ENCODE measurements around the gene NPAS1. TPM values are rescaled to one million over a fixed set of nuclear protein-coding genes. Genes with fewer than 3 reads are reported as not detected.

The NPAS1 gene
- polyA plus RNA-seq, 1 donor = 1.3 TPM

DNA sequence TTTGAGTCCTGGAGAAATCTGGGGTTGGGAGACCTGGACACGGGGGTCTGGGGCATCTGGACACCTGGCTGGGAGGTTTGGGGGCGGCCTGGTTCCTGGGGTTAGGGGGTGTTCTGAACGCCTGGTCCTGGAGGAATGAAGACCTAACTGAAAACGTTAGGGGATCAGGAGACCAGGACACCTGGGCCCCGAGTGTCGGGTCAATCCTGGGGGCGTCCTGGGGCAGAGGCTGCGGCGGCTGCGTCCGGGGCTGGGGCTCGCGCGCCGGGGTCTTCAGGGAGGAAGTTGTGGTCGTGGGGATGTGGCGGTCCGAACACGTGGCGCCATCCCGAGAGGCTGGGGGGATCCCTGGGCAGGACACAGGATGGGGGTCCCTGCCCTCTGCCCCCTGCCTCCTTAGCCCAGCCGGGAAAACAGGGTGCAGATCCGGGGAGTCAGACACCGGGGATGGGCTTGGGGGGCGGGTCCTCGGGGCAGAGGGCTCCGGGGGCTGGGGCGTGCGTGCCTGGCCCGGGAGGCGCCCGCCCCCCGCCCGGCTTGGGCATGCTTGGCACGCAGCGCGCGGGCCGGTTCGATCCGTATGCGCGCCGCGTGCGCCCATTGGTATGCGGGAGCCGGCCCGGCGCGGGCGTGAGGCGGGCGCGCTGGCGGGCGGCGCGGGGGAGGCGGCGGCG lies 632 bp downstream of the NPAS1 start:
- DNase-seq (ENCODE audit: low read depth) = no peak

DNA sequence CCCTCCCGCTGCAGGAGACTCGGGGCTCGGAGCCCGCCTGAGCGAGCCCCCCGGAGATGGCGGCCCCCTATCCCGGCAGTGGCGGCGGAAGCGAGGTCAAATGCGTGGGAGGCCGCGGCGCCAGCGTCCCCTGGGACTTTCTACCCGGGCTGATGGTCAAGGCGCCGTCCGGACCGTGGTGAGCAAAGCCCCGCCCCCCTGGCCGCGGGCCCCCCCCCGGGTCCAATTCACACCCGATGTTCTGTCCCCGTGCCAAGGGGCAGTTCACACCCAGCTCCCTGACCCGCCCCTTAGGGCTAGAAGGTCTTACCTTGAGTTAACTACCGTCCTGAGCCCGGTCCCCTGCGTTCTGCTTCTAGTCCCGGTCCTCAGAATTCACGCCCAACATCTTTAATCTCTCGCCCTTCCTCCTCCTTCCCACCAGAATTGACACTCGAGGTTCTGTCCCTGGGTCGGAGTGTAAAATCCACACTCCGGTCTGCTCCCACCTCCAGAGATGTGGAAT lies 1.4 kb downstream of the NPAS1 start:
- no peak for DNase-seq (ENCODE audit: low read depth)

DNA sequence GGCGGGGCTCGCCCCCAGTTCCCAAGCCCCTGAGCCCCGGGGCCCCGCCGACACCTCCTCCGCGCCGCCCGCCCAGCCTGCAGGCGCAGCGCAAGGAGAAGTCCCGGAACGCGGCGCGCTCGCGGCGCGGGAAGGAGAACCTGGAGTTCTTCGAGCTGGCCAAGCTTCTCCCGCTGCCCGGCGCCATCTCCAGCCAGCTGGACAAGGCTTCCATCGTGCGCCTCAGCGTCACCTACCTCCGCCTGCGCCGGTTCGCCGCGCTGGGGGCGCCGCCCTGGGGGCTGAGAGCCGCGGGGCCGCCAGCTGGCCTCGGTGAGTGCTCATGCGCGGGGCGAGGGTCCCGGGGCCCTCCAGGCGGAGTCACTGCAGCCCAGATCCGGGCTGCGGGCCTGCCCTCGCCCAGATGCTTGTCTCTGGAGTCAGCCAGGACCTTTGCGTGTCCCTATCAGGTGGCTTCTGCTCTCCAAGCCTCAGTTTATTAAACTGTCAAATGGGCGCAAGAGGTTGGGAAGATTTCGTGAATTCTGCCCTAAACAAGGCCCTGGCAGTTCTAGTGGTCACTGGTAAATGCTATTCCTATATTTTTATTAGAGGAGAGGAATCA lies 2.0 kb downstream of the NPAS1 start:
- DNase-seq (ENCODE audit: low read depth) = no peak

DNA sequence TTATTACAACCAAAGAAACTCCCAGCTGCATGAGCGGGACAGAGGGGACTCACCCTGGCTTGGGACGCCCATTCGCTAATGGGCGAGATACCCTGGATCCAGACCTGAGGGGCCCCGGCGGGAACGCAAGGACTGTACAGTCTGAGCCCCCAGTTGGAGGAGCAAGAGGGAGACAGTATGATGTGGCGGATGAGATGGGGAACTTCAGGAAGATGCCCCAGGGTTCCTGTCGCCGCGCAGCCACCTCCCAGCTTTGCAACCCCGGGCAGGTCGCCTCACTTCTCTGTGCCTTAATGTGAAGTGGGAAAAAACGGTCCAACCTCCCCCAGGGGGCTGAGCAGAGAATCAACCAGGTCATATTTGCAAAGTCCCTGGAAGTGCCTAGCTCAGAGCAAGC lies 2.5 kb downstream of the NPAS1 start:
- no peak for DNase-seq (ENCODE audit: low read depth)

DNA sequence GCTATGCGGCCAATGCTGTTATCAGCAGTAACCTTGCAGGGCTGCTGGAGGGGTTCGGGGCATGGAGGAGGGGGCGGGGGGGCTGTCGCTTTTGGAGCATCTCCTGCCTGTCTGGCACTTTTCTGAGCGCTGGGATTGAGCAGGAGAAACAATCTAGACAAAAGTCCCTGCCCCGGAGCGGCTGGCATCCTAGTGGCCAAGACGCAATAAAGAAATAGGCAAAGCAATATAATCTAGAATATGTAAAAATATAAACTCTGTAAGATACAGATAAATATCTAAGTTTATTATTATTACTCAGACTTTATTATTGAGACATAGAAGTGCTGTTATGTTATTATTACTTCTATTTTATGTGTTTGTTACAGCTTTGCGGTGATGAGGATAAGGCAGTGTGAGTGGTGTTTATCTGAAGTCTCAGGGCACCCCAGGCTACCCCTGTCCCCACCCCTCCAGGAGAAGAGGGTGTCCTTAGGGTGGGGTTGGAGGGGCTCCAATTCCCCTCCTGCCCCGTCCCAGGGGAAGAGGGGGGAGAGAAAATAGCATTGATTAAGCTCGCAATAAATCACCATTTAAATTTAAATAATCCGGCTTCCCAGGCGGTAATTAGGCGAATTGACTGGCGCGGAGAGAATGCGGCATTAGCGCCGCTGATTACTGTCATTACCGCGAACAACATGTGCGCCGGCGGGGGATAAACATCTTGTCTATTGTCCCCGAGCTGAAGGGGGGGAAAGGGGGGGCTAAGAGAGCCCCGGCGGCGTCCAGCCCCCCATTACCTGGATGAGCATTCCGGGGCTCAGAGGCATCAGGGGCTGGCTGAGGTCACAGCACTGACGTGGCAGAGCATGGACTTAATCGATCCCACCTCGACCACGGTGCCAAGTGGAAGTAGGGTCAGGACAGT lies 3.2 kb downstream of the NPAS1 start:
- no peak for DNase-seq (ENCODE audit: low read depth)

DNA sequence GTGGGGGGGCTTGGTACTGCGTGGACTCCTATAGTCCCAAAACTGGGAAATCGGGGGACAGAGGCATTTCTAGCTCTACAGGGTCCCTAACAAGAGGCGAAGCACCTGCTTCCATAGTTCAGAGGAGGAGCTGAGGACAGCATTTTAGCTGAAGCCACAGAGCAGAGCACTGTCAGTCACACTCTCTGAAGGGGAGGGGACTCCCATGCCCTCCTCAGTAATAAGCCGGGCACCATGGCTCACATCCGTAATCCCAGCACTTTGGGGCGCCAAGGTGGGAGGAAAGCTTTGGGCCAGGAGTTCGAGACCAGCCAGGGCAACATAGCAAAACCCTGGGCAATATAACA lies 3.8 kb downstream of the NPAS1 start:
- no peak for DNase-seq (ENCODE audit: low read depth)

DNA sequence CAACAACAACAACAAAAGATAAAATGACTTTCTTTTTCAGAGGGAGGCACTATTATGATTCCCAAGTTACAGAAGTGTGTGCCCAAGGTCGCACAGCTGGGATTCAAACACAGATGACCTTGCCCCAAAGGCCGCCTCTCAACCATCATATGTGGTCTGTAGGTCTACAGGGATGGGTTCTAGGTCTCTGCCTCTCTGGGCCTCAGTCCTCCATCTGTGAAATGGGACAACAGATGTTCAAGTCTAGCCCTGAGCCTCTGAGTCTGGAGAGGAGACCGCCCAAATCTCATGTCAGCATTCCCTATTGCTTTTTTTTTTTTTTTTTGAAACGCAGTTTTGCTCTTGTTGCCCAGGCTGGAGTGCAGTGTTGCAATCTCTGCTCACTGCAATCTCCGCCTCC lies 4.9 kb downstream of the NPAS1 start:
- DNase-seq (ENCODE audit: low read depth) = no peak

DNA sequence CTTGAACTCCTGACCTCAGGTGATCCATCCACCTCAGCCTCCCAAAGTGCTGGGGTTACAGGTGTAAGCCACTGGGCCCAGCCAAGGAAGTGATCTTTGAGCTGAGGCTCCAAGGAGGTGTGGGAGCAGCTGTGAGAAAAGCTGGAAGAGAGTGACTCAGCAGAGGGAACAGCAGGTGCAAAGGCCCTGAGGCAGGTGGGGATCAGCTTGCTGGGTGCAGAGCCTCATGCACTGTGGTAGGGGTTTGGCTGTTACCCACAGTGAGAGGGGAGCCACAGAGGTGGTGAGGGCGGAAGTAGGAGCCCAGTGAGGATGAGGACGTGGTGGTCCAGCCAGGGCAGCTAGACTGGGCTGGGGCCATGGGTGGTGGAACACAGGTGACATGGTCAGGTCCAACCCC lies 6.5 kb downstream of the NPAS1 start:
- DNase-seq (ENCODE audit: low read depth) = no peak

DNA sequence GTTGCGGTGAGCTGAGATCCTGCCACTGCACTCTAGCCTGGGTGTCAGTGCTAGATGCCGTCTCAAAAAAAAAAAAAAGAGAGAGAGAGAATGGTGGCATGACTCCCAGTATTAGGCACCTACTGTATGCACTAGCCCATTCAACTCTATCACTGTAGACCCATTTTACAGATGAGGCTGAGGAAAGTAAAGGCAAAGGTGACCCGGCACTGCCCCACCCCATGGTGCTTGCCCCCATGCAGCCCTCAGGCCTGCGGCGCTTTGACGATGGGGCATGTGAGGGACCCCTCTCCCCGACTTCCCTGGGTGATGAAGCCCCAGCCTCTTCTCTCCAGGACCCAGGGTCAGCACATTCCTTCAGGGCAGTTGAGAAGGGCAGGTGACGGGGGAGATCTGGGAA lies 7.3 kb downstream of the NPAS1 start:
- DNase-seq (ENCODE audit: low read depth) = no peak

DNA sequence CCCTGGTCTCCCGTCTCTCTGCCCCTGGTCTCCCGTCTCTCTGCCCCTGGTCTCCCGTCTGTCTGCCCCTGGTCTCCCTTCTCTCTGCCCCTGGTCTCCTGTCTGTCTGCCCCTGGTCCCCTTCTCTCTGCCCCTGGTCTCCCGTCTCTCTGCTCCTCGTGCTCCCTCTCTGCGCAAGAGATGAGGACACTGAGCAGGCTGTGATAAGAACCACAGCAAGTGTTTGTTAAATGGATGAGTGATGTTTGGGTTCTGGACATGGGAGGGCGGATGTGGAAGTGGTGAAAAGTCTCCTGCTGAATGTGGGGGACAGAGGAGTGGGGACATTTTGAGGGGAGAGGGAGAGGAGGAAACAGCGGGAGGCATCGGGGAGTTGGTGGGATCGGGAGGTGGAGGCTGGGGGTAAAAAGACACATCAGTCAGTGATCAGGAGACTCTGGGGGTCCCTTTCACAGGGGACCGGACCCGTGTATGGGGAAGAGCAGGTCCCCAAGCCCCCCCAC lies 8.0 kb downstream of the NPAS1 start:
- DNase-seq (ENCODE audit: low read depth) = no peak

DNA sequence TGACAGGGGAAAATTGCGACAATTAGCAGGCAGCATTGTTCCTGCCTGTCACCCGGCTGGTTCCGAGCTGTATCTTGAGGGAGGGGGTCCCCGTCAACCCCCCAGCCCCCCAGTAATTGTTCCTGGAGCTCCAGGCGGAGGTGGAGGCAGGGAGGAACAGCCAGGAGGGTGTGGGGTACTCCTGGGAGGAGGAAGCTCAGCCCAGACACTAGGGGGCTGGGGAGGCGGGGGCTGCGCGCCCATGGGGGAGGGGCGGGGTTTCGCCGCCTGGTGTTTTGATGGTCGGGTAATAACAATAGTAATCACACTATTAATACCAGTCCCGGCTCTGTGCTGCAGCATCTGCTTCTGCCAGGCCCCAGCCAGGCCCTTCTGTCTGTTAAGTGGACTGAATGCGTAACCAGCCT lies 8.6 kb downstream of the NPAS1 start:
- DNase-seq (ENCODE audit: low read depth) = no peak

DNA sequence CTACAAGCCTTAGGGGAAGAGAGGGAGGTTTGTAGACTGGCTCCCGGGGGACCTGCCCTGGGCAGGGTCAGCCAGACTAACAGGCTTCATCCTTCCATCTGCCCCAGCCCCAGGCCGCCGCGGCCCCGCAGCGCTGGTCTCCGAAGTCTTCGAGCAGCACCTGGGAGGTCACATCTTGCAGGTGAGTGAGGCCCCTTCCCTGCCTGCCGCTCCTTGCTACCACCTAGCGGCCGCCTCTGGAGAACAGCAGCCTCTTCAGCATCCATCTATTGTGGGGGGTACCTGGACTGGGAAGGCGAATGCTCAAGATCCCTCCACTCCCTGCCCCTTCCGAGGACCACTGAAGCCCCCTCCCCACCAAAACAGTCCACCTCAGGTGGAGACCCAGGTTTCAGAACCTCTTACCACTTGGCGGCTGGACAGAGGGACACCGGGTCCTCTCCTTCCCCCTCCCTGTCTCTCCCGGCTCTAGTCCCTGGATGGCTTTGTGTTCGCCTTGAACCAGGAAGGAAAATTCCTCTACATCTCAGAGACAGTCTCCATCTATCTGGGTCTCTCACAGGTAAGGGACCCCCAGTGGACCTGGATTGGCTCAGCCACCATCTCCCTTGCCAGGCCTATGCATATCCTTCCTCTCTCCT lies 12.7 kb downstream of the NPAS1 start:
- no peak for DNase-seq (ENCODE audit: low read depth)

DNA sequence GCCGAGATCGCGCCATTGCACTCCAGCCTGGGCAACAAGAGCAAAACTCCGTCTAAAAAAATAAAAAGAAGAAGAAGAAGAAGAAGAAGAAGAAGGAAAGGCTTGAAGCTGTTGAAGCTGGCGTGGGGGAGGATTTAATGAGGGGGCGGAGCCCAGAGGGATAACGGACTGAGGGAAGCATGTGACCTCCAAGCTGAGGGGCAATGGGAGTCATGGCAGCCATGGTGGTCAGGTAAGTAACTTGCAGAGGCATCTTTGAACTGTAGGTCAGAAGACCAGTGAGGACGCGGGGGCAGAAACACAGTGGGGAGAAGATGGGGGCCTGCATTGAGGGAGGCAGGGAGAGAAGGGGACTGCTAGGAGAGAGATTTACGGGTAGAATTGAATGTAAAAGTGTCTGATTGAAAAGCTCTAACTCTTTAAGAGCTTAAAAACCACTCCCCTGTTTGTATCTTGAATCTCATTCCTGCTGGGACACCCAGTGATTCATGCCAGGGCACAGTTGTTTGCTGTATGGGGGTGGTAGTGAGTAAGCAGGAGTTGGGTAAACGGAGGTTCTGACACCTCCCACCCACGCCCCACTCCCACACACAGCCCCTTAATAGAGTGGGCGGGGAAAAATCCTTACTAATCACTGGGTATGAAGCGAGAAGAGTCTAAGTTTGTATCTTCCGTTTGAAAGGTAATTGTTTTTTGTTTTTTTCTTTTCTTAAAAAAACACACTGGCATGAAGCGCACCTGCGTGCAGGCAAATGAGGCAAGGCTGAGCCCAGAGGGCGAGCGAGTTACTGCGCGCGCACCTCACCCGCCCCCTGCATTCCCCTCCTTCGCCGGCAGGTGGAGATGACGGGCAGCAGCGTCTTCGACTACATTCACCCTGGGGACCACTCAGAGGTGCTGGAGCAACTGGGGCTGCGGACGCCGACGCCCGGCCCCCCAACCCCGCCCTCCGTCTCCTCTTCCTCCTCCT lies 15.8 kb downstream of the NPAS1 start:
- DNase-seq (ENCODE audit: low read depth) = peak; percentile 32

DNA sequence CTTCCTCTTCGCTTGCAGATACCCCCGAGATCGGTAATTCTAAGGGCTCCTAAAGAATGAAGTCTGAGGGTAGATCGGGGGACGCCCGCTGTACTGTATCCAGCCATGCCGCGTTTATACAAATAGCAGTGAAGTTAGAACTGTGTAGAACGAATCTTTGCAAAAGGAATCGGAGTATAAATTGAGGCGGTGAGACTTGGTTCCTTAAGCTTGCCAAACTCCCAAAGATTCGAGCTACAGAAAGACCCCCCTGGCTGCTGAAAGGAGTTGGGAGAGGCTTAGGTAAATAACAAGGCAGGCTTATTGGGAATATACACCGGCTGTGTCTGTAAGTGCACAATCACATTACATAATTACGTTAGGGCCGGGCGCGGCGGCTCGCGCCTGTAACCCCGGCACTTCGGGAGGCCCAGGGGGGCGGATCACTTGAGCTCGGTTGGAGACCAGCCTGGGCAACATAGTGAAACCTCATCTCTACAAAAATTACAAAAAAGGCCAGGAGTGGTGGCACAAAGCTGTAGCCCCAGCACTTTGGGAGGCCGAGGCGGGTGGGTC lies 16.5 kb downstream of the NPAS1 start:
- DNase-seq (ENCODE audit: low read depth) = no peak

DNA sequence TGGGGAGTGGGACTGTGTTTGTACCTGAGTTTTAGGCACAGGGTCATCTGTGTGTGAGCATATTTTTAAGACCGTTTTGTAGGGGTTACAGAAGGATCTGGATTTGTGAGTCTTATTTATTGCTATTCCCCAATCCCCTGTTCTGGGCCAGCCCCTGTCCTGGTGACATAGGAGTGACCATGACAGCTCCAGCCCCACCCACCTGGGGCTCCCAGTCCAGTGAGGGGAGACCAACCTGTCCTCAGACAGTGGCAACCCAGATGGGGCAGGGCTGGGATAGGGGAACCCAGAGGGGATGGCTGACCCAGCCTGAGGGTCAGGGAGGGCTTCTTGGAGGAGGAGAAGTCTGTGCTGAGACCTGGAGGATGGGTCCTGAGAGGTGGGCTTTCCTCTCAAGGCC lies 18.1 kb downstream of the NPAS1 start:
- no peak for DNase-seq (ENCODE audit: low read depth)

DNA sequence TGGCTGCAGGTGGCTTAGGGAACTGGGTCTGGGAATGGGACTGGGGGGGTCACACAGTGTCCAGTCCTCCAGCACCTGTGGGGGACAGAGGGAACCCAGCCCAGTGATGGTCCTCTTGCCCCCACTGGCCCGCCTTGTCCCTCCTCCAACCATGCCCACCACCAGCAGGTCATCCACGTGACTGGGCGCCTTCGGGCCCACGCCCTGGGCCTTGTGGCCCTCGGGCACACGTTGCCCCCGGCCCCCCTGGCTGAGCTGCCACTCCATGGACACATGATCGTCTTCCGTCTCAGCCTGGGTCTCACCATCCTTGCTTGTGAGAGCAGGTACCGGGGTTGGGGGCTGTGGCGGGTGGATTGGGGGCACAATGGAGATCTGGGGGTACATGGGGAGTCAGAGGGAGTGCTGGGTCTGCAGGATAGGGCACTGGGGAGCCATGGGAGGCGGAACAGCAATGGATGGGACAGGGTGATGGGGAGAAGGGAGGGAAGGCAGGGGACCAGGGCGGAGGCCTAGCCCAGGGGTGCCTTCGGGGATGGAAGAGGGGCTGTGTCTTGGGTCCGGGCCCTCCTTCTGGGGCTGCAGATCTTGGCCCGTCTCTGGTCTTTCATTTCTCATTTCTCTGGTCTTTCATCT lies 19.7 kb downstream of the NPAS1 start:
- DNase-seq (ENCODE audit: low read depth) = no peak

DNA sequence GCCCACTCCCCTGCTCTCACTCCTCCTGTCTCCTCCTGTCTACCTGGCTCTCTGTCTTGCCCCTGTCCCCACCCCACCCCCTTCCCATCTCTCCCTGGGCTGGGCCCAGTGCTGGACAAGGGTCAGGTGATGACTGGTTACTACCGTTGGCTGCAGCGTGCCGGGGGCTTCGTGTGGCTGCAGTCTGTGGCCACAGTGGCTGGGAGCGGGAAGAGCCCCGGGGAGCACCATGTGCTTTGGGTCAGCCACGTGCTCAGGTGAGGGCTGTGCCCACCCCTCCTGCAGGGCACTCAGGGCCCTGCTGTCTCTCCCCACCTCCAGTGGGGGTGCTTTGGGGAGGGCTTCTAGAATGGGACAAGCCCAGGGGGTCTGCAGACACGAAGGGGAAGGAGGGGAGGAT lies 21.2 kb downstream of the NPAS1 start:
- no peak for DNase-seq (ENCODE audit: low read depth)

DNA sequence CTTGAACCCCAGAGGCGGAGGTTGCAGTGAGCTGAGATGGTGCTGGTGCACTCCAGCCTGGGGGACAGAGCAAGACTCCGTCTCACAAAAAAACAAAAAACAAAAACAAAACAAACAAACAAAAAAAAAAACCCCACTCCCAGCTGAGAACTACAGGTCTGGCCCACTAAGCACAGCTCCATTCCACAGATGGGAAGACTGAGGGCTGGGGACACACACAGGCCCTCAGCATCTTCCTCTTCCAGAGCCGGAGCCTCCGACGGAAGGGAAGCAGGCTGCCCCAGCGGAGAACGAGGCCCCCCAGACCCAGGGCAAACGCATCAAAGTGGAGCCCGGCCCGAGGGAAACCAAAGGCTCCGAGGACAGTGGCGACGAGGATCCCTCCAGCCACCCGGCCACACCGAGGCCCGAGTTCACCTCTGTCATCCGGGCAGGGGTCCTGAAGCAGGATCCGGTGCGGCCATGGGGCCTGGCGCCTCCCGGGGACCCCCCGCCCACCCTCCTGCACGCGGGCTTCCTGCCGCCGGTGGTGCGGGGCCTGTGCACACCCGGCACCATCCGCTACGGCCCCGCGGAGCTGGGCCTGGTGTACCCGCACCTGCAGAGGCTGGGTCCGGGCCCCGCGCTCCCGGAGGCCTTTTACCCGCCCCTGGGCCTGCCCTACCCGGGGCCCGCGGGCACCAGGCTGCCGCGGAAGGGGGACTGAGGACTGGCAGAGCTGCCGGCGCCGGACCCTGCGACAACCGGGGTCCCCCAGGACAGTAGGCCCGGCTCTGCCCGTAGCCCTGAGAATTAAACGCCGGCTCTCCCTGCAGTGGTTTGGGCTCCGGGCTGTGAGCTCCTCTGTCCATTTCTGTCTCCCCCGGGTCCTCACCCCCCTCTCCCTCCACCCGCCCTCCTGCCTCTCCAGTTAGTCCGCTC lies 25.6 kb downstream of the NPAS1 start:
- no peak for DNase-seq (ENCODE audit: low read depth)
